GM18505 (cell line): Measurements from ENCODE around the gene CCDC73.
A peak's percentile ranks its signal among the peaks of the same experiment; 100 is the strongest.
"Not testable (repeated sequence)": the region's sequence is repeated elsewhere in the genome, so short reads cannot be mapped to it uniquely, and the experiment has no call there.

ENCODE experiments used
- ATAC-seq: cut with Tn5 transposase; IDR thresholded peaks from one replicate; pipeline ENCODE4 v1.9.1; 2021; ENCODE audit not compliant: unreplicated experiment
- POLR2A ChIP-seq: IDR thresholded peaks from 4 replicates; pipeline ENCODE4 v1.6.1; 2011; ENCODE audit warnings: borderline replicate concordance; ENCODE audit not compliant: insufficient read depth, insufficient read length; ENCODE audit errors: extremely low read depth

Gene CCDC73

GRCh38 chr11:32613500-32614151, 180.8 kb downstream of the CCDC73 start:
- no peak for TF ChIP-seq POLR2A
- no peak for ATAC-seq

GRCh38 chr11:32610797-32611352, 183.6 kb downstream of the CCDC73 start:
- no peak for TF ChIP-seq POLR2A
- ATAC-seq, result no peak

- ATAC-seq, result not testable (repeated sequence)
These were observed 185.6 kb downstream of the CCDC73 start for GRCh38 chr11:32608826-32609225.

GRCh38 chr11:32606220-32606619, 188.2 kb downstream of the CCDC73 start:
- no peak for TF ChIP-seq POLR2A
- ATAC-seq, result no peak

GRCh38 chr11:32602657-32603415, 191.6 kb downstream of the CCDC73 start:
- no peak for TF ChIP-seq POLR2A

GRCh38 chr11:32597921-32598320, 196.5 kb downstream of the CCDC73 start:
- no peak for ATAC-seq
- no peak for TF ChIP-seq POLR2A

More at GRCh38 chr11:32602657-32603415, 191.6 kb downstream of the CCDC73 start:
- no peak for ATAC-seq

- ATAC-seq, result not testable (repeated sequence)
These were observed 198.3 kb downstream of the CCDC73 start for GRCh38 chr11:32596114-32596513.

- no peak for ATAC-seq
These were observed 200.2 kb downstream of the CCDC73 start for GRCh38 chr11:32594272-32594671.

GRCh38 chr11:32586576-32587190, 207.8 kb downstream of the CCDC73 start:
- no peak for TF ChIP-seq POLR2A
- ATAC-seq, result no peak

More at GRCh38 chr11:32594272-32594671, 200.2 kb downstream of the CCDC73 start:
- TF ChIP-seq POLR2A, result no peak

GRCh38 chr11:32584921-32585320, 209.5 kb downstream of the CCDC73 start:
- TF ChIP-seq POLR2A, result no peak
- ATAC-seq, result no peak

GRCh38 chr11:32583459-32584271, 210.8 kb downstream of the CCDC73 start, which contains the start of gene EIF3M:
EIF3M (plus strand) TSS chr11:32583831; CDS start chr11:32583888, 57 bp downstream.
- ATAC-seq, result peak; percentile 99
- TF ChIP-seq POLR2A, result peak; percentile 91

- TF ChIP-seq POLR2A, result no peak
- no peak for ATAC-seq
These were observed 212.9 kb downstream of the CCDC73 start for GRCh38 chr11:32581556-32581955.

GRCh38 chr11:32580967-32581366, 213.5 kb downstream of the CCDC73 start:
- no peak for TF ChIP-seq POLR2A

More at GRCh38 chr11:32580967-32581366, 213.5 kb downstream of the CCDC73 start:
- no peak for ATAC-seq
